NCI-H524 (cell line): ENCODE data around the gene ALDH1B1.
"Not testable (repeated sequence)": the region's sequence is repeated elsewhere in the genome, so short reads cannot be mapped to it uniquely, and the experiment has no call there.

Experiments used
- DNase-seq, 2 experiments: peaks; one replicate each; lab custom pipeline; 2025; lab: John Stamatoyannopoulos, UW

The ALDH1B1 gene

GRCh38 chr9:38361473-38361850, 31.0 kb upstream of the ALDH1B1 start:
- no peak for DNase-seq

GRCh38 chr9:38362852-38363588, 29.5 kb upstream of the ALDH1B1 start:
- peak; percentile 38 to 62 for DNase-seq

GRCh38 chr9:38363589-38363925, 28.9 kb upstream of the ALDH1B1 start:
- no peak for DNase-seq

- DNase-seq: no peak
These were observed 24.6 kb upstream of the ALDH1B1 start for GRCh38 chr9:38367898-38368297.

- no peak for DNase-seq
These were observed 23.8 kb upstream of the ALDH1B1 start for GRCh38 chr9:38368731-38369130.

- DNase-seq: no peak
These were observed 22.3 kb upstream of the ALDH1B1 start for GRCh38 chr9:38370176-38370575.

- DNase-seq: peak; percentile 43 to 60
These were observed 21.0 kb upstream of the ALDH1B1 start for GRCh38 chr9:38371495-38371894.

GRCh38 chr9:38372762-38373619, 19.5 kb upstream of the ALDH1B1 start:
- no peak for DNase-seq

GRCh38 chr9:38373679-38374078, 18.8 kb upstream of the ALDH1B1 start:
- DNase-seq: no peak

- no peak for DNase-seq
These were observed 17.5 kb upstream of the ALDH1B1 start for GRCh38 chr9:38374847-38375571.

GRCh38 chr9:38375572-38375963, 16.9 kb upstream of the ALDH1B1 start:
- no peak for DNase-seq

GRCh38 chr9:38376021-38376670, 16.4 kb upstream of the ALDH1B1 start:
- DNase-seq: no peak

- DNase-seq: not testable (repeated sequence)
These were observed 15.0 kb upstream of the ALDH1B1 start for GRCh38 chr9:38377336-38378083.

GRCh38 chr9:38380230-38380871, 12.2 kb upstream of the ALDH1B1 start:
- peak; percentile 41 to 72 for DNase-seq

- DNase-seq: no peak
These were observed 11.5 kb upstream of the ALDH1B1 start for GRCh38 chr9:38380872-38381534.

GRCh38 chr9:38382141-38382540, 10.4 kb upstream of the ALDH1B1 start:
- no peak for DNase-seq

GRCh38 chr9:38384990-38385848, 7.3 kb upstream of the ALDH1B1 start:
- DNase-seq: no peak

- no peak for DNase-seq
These were observed 6.6 kb upstream of the ALDH1B1 start for GRCh38 chr9:38385896-38386295.

- DNase-seq: no peak
These were observed 6.1 kb upstream of the ALDH1B1 start for GRCh38 chr9:38386319-38386895.
